Prostate gland (tissue), 2 donors: ENCODE results near the gene EPC1. TPM values are rescaled to one million over a fixed set of nuclear protein-coding genes. Genes with fewer than 3 reads are reported as not detected.

Experiments used
- DNase-seq: peaks from one replicate; pipeline ENCODE4 v3.0.0-alpha.2; 2019; ENCODE audit warnings: low spot score
- H3K27ac ChIP-seq, 2 donors: fragments of 200-600 bp; sonication (generic); 2 replicates each; pipeline ENCODE4 v1.5.1; 2017 to 2019
- H3K27me3 ChIP-seq: fragments of 200-600 bp; sonication (generic); replicated peaks from 2 replicates; pipeline ENCODE4 v1.5.1; 2019; ENCODE audit not compliant: insufficient read depth
- H3K36me3 ChIP-seq, 2 donors: fragments of 200-600 bp; sonication (generic); 1 replicate in 1 of 2; 2 replicates in 1 of 2; pipeline versions ENCODE4 v1.5.1 to v1.8.1; 2017 to 2019
- H3K4me1 ChIP-seq: fragments of 200-600 bp; sonication (generic); replicated peaks from 2 replicates; pipeline ENCODE4 v1.5.1; 2019
- H3K4me3 ChIP-seq, 2 donors: fragments of 200-600 bp; sonication (generic); 2 replicates each; pipeline ENCODE4 v1.5.1; 2017 to 2019
- H3K9me3 ChIP-seq: fragments of 200-600 bp; sonication (generic); 2 replicates; pipeline ENCODE4 v1.5.1; 2017
- POLR2A ChIP-seq: fragments of 450-650 bp; IDR thresholded peaks from one replicate; pipeline ENCODE4 v1.6.1; 2016; ENCODE audit warnings: antibody characterized with exemption, mild to moderate bottlenecking
- POLR2AphosphoS5 ChIP-seq: sonication (generic); formaldehyde crosslinking; IDR thresholded peaks from one replicate; pipeline ENCODE4 v1.6.1; 2017; ENCODE audit warnings: antibody characterized with exemption
- WGBS: methylation state at CpG from one replicate; pipeline ENCODE4 v1.1.5; 2018; 5-methylcytosine and 5-hydroxymethylcytosine counted together
- intact Hi-C: fragments of 100-400 bp; cut with DNase I; formaldehyde crosslinking; loops from one replicate; pipeline ENCODE4 v1.14.2; 2022
- total RNA-seq, 2 donors: library from RNA; depleted of rRNA; stranded (reverse); fragments of >200 nt; gene quantifications; one replicate each; pipeline ENCODE4 v1.1.0, GENCODE V29; 2016
- TF ChIP-seq, protein P1 (sequence below), 4 experiments: fragments of 200-600 bp in 2 of 4; fragments of 450-650 bp in 2 of 4; sonication (generic) in 2 of 4; IDR thresholded peaks; 1 replicate in 3 of 4; 2 replicates in 1 of 4; pipeline ENCODE4 v1.5.1; 2016 to 2019; ENCODE audit warnings: antibody characterized with exemption in 4 of 4, mild to moderate bottlenecking in 2 of 4, moderate library complexity in 2 of 4

EPC1 gene
- total RNA-seq, 2 donors from 2014 or later, result 37.1 to 58.3 TPM

DNA sequence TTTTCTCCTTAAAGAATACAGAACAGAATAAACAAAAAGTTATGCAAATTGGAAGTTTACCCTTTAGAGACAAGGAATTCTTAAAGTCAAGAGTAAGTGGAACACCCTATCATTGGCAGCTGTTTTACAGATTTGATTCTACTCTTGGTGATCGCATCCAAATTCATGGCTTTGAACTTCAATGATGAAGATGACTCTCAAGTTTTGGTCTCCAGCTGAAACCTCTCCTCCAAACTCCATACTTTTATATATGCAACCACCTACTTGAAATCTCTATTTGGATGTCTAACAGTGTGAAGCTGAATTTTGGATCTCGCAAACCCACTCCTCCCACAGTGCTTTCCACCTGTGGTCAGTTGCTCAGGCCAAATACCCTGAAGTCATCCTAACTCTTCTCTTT, 80.4 kb downstream of the EPC1 start:
- Histone ChIP-seq H3K4me1 (no peaks in the 10 kb centered on the region), H3K9me3 (no peaks in the 10 kb centered on the region), H3K36me3 (peaks cover 7 to 17% of the 10 kb centered on the region in 2 donors), H3K27me3 (no peaks in the 10 kb centered on the region), H3K27ac (no peak overlapping the region), H3K4me3 (no peak overlapping the region)
- intact Hi-C loops, result no loop called here
- no peak for DNase-seq
- no peak for TF ChIP-seq POLR2A
- TF ChIP-seq, protein P1, sequence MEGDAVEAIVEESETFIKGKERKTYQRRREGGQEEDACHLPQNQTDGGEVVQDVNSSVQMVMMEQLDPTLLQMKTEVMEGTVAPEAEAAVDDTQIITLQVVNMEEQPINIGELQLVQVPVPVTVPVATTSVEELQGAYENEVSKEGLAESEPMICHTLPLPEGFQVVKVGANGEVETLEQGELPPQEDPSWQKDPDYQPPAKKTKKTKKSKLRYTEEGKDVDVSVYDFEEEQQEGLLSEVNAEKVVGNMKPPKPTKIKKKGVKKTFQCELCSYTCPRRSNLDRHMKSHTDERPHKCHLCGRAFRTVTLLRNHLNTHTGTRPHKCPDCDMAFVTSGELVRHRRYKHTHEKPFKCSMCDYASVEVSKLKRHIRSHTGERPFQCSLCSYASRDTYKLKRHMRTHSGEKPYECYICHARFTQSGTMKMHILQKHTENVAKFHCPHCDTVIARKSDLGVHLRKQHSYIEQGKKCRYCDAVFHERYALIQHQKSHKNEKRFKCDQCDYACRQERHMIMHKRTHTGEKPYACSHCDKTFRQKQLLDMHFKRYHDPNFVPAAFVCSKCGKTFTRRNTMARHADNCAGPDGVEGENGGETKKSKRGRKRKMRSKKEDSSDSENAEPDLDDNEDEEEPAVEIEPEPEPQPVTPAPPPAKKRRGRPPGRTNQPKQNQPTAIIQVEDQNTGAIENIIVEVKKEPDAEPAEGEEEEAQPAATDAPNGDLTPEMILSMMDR (IDR thresholded peaks at IDR 0.05), result no peak
- TF ChIP-seq POLR2AphosphoS5, result no peak
- WGBS, result 98% methylated on average over 2 of the region's 2 CpGs

DNA sequence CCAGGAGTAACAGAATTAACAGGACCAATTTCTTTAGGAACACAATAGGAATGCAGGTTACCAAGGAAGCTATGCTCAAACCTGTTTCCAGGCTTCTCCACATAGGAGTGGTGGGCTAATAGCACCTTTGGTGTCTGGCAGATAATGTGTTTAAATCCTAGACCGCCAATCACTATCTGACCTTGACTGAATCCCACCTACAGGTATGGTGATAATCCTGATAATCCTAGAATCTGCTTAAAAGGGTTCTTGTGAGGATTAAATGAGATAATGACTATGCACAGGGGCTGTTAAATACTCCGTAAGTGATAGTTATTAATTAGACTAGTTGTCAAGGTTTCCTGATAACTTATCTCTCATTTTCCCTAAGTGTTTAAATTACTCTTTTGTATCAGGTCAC, 81.2 kb downstream of the EPC1 start:
- intact Hi-C loops, result no loop called here
- TF ChIP-seq POLR2AphosphoS5, result no peak
- TF ChIP-seq, protein P1 (IDR thresholded peaks at IDR 0.05), result no peak
- TF ChIP-seq POLR2A, result no peak

DNA sequence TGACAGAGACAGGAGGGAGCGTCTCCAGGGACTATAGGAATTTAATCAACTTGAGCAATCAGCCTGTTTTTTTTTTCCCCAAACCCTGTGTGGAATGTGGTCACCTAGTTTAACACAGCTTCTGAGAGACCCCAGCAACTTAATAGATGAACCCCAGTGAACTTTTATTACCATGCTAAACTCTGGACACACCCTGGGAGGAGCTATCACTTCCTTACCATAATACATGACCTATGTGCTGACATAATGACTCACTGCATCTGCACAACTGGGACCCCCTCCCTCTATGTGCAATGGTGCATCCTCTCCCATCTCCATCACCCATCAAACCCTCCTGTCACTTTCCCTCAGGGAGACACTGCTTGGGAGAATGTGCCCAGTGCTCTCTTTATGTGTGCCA, 83.7 kb downstream of the EPC1 start:
- no peak overlapping the region for H3K27ac ChIP-seq
- TF ChIP-seq, protein P1 (IDR thresholded peaks at IDR 0.05), result no peak
- TF ChIP-seq POLR2AphosphoS5 (no peak), POLR2A (no peak)
- H3K4me3 ChIP-seq, result no peak overlapping the region
- H3K4me1 ChIP-seq, result no peaks in the 10 kb centered on the region
- no peak for DNase-seq
- intact Hi-C loops, result no loop called here
- H3K36me3 ChIP-seq, result peaks cover 0 to 9% of the 10 kb centered on the region in 2 donors
- no peaks in the 10 kb centered on the region for H3K9me3 ChIP-seq
- H3K27me3 ChIP-seq, result no peaks in the 10 kb centered on the region
- WGBS, result 48% methylated on average over 1 of the region's 1 CpG

More for the DNA sequence above, 81.2 kb downstream of the EPC1 start:
- peaks cover under 1 to 9% of the 10 kb centered on the region in 2 donors for H3K36me3 ChIP-seq
- WGBS, result 89% methylated on average over 2 of the region's 2 CpGs
- no peak overlapping the region for H3K27ac ChIP-seq
- DNase-seq, result no peak
- H3K9me3 ChIP-seq, result no peaks in the 10 kb centered on the region
- no peaks in the 10 kb centered on the region for H3K27me3 ChIP-seq
- no peak overlapping the region for H3K4me3 ChIP-seq
- H3K4me1 ChIP-seq, result no peaks in the 10 kb centered on the region

DNA sequence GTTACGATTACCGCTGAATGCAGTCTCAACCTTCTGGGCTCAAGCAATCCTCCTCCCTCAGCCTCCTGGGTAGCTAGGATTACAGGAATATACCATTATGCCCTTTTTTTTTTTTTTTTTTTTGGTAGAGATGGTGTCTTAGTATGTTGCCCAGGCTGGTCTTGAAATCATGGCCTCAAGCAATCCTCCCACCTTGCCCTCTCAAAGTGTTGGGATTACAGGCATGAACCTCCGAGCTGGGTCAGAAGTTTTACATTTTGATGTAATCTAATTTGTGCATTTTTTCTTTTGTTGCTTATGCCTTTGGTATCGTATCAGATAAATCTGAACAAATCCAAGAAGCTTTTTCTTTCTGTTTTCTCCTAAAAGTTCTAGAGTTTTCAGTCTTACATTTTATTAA, 87.4 kb downstream of the EPC1 start:
- no peaks in the 10 kb centered on the region for H3K9me3 ChIP-seq

More for the DNA sequence above, 87.4 kb downstream of the EPC1 start:
- whole genome bisulfite sequencing, result 92% methylated on average over 4 of the region's 4 CpGs
- intact Hi-C loops, result loop anchor here (5.0 kb wide), 2 partner anchors 108 to 188 kb away; partner anchors contain the start of gene CCDC7
- no peaks in the 10 kb centered on the region for H3K36me3 ChIP-seq
- TF ChIP-seq POLR2A (no peak), POLR2AphosphoS5 (no peak)
- TF ChIP-seq, protein P1 (IDR thresholded peaks at IDR 0.05), result no peak
- H3K27ac ChIP-seq, result no peak overlapping the region
- H3K27me3 ChIP-seq, result no peaks in the 10 kb centered on the region
- no peak overlapping the region for H3K4me3 ChIP-seq
- no peaks in the 10 kb centered on the region for H3K4me1 ChIP-seq
- DNase-seq, result no peak
